Psoas muscle (tissue), 8 donors: ENCODE results near the gene VEPH1. TPM values are rescaled to one million over a fixed set of nuclear protein-coding genes. Genes with fewer than 3 reads are reported as not detected.

Experiments used
- ATAC-seq, 4 donors: fragments of 200-7000 bp; cut with Tn5 transposase; one replicate each; pipeline ENCODE4 v1.9.1; 2020; ENCODE audit warnings: moderate library complexity in 3 of 4, mild to moderate bottlenecking in 2 of 4
- DNase-seq, 2 donors: peaks; one replicate each; pipeline ENCODE4 v3.0.0-alpha.2; 2020
- H3K27ac ChIP-seq: fragments of 200-600 bp; one replicate; pipeline ENCODE4 v1.8.0; 2022
- H3K27me3 ChIP-seq, 3 donors: fragments of 200-600 bp in 1 of 3; one replicate each; pipeline versions ENCODE4 v1.6.1 to v1.8.0; 2013 to 2022; ENCODE audit warnings: low read length in 2 of 3, mild to moderate bottlenecking in 2 of 3, moderate library complexity in 1 of 3; ENCODE audit not compliant: insufficient read depth in 3 of 3
- H3K36me3 ChIP-seq, 2 donors: fragments of 200-600 bp in 1 of 2; one replicate each; pipeline versions ENCODE4 v1.6.1 to v1.8.0; 2013 to 2022; ENCODE audit warnings: low read depth in 1 of 2, mild to moderate bottlenecking in 1 of 2, moderate library complexity in 1 of 2; ENCODE audit not compliant: insufficient read depth in 1 of 2
- H3K4me1 ChIP-seq: fragments of 200-600 bp; one replicate; pipeline ENCODE4 v1.8.0; 2022
- H3K4me3 ChIP-seq: fragments of 200-600 bp; one replicate; pipeline ENCODE4 v1.8.0; 2022; ENCODE audit warnings: mild to moderate bottlenecking
- H3K9me3 ChIP-seq: fragments of 200-600 bp; one replicate; pipeline ENCODE4 v1.8.0; 2022
- WGBS, 3 donors: extraction: QIAGEN DNeasy Blood & Tissue Kit; methylation state at CpG; one replicate each; pipeline versions ENCODE4 v1.1.6 to v1.1.7; 2013; 5-methylcytosine and 5-hydroxymethylcytosine counted together
- intact Hi-C, 2 donors: fragments of 100-400 bp; cut with DNase I; formaldehyde crosslinking; loops; one replicate each; pipeline versions ENCODE4 v1.11.0 to v1.14.2; 2022
- polyA plus RNA-seq, 3 donors: library from polyadenylated mRNA; stranded (reverse); fragments of 200-250 nt; gene quantifications; one replicate each; pipeline ENCODE4 v1.2.3, GENCODE V29; 2013
- total RNA-seq, 4 donors: library from RNA; stranded (reverse); fragmentation: NEBNext Ultra II Directional in 2 of 4; extraction: Animal tissue kit (Norgen Biotek cat#: 25700) in 2 of 4; gene quantifications; one replicate each; pipeline versions ENCODE4 v1.2.1 to v1.2.4, GENCODE V29; 2021 to 2023
- TF ChIP-seq, protein P1 (sequence below): fragments of 200-600 bp; IDR thresholded peaks from one replicate; pipeline ENCODE4 v1.8.0; 2022; ENCODE audit warnings: antibody characterized with exemption
- donor health status: healthy with polysubstance abuse.
- donor health status: DM: no; HTN: no; CAD: no; lungs with moderate emphysema.
- donor health status: Bipolar disorder and iron deficiency.
- donor health status: healthy.
- donor health status: DM: yes; HTN: yes; CAD: no.
- donor health status: DM: no; HTN: no; CAD: no.
- donor health status: DM: no; HTN: no; CAD: no.
- donor health status: DM: yes; HTN: yes; CAD: no.

VEPH1 gene
- total and polyA plus RNA-seq, 7 donors: 0.14 to 0.34 (median 0.25) TPM; not detected in 2

DNA sequence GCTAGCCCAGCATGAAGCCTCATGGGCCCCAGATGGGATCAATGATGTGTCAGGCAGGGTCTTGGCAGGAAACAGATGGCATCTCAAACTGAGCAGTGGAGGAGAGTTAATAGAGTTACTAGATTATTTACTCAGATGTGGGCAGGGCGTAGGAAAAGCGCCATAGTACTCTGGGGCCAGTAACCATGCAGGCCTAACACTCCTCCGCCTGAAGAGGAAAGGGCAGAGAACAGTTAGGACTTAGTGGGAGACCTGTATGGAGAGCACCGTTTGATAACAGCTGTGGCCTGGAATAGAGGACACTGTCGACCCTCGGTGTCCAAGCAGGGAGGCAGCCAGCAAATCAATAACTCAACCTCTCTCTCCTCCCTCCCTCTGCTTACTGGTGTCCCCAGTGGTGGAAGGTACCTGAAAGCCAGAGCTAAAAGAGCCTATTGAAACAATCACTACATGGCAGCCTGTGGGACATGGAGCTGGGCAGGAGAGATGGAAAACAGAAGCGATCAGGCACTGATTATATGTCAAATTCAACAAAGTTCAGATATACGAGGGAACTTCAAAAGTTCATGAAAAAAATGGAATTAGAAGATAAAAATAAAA lies 231.8 kb downstream of the VEPH1 start:
- Histone ChIP-seq H3K9me3 (no peaks in the 10 kb centered on the region), H3K4me1 (no peaks in the 10 kb centered on the region), H3K4me3 (no peak overlapping the region), H3K27ac (no peak overlapping the region), H3K27me3 (no peaks in the 10 kb centered on the region), H3K36me3 (no peaks in the 10 kb centered on the region)
- WGBS, 3 donors: 83 to 90% (median 84%) methylated on average over 8 of the region's 8 CpGs
- intact Hi-C loops: loop anchor here in 1 of 2 donors (10.0 kb wide), 1 partner anchor 1357 kb away; no protein-coding TSS in a partner anchor
- TF ChIP-seq, protein P1, sequence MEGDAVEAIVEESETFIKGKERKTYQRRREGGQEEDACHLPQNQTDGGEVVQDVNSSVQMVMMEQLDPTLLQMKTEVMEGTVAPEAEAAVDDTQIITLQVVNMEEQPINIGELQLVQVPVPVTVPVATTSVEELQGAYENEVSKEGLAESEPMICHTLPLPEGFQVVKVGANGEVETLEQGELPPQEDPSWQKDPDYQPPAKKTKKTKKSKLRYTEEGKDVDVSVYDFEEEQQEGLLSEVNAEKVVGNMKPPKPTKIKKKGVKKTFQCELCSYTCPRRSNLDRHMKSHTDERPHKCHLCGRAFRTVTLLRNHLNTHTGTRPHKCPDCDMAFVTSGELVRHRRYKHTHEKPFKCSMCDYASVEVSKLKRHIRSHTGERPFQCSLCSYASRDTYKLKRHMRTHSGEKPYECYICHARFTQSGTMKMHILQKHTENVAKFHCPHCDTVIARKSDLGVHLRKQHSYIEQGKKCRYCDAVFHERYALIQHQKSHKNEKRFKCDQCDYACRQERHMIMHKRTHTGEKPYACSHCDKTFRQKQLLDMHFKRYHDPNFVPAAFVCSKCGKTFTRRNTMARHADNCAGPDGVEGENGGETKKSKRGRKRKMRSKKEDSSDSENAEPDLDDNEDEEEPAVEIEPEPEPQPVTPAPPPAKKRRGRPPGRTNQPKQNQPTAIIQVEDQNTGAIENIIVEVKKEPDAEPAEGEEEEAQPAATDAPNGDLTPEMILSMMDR: no peak
- DNase-seq (no peak), ATAC-seq (no peak)

DNA sequence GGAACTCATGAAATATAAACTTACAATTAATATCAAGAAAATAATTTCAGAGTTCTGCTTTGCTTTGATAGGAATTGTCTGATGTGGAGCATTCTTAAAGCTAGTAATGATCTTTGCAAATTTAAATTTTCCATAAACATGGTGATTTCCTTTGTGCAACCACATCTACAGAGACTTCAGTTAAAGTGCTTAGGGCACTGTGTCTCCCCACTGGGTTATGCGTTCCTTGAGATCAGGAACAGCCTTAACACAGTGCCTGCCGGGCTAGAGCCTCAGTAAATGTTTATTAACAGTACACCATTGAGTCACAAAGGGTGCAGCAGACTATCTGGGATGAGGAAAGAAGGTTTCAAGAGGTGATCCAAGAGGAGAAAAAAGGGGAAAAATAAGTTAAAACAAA lies 235.2 kb downstream of the VEPH1 start:
- no peak for ATAC-seq

DNA sequence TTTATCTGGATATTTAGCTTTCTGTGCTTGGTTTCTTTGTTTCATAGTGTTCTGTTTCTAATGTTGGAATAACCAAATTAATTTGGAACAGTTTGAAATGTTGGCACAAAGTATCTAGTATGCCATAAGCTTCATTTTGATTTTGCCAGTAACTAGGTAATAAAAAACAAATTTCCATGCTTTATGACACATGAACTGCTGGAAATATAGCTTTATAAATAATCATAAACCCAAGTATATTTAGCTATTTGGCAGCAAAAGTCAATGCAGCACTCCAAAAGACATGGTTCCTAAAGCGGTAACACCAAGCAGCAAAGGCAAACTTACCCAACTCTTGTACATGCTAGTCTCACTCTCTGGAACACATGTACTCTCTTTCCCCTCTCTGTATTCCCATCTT lies 237.3 kb downstream of the VEPH1 start:
- ATAC-seq (no peak), DNase-seq (no peak)
- WGBS, 3 donors: 84 to 96% (median 93%) methylated on average over 1 of the region's 1 CpG
- no peak overlapping the region for H3K27ac ChIP-seq
- TF ChIP-seq, protein P1: no peak
- no peaks in the 10 kb centered on the region for H3K27me3 ChIP-seq
- no peaks in the 10 kb centered on the region for H3K36me3 ChIP-seq
- H3K9me3 ChIP-seq: no peaks in the 10 kb centered on the region
- no peaks in the 10 kb centered on the region for H3K4me1 ChIP-seq
- no peak overlapping the region for H3K4me3 ChIP-seq
- intact Hi-C loops: no loop called here

More for the DNA sequence above, 235.2 kb downstream of the VEPH1 start:
- Histone ChIP-seq H3K4me1 (no peaks in the 10 kb centered on the region), H3K36me3 (no peaks in the 10 kb centered on the region), H3K27ac (no peak overlapping the region), H3K4me3 (no peak overlapping the region), H3K9me3 (no peaks in the 10 kb centered on the region), H3K27me3 (no peaks in the 10 kb centered on the region)
- no peak for DNase-seq
- intact Hi-C loops: no loop called here
- WGBS, 3 donors: 82 to 90% (median 88%) methylated on average over 2 of the region's 2 CpGs
- TF ChIP-seq, protein P1: no peak

DNA sequence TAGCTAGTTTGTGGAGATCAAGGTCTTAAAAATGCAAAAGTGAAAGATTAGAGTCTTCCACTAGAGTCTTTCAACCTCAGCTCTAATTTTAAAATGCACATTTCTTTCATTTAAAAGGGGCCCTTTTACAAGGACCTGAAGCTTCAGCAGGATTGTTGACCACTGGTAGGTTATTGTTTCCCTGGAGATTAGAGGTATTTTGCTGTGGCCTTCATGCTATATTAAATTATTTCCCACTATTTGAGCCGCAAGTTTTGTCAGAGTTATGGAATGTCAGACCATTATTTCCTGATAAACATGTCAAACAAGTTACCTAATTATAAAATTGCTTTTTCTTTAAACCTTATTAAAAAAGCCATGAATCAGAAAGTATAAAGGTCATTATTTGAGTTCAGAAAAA lies 240.2 kb downstream of the VEPH1 start:
- intact Hi-C loops: no loop called here
- no peak for ATAC-seq
- no peak for DNase-seq
- no peaks in the 10 kb centered on the region for H3K4me1 ChIP-seq
- H3K9me3 ChIP-seq: no peaks in the 10 kb centered on the region
- H3K27ac ChIP-seq: no peak overlapping the region
- H3K27me3 ChIP-seq: no peaks in the 10 kb centered on the region
- no peaks in the 10 kb centered on the region for H3K36me3 ChIP-seq
- H3K4me3 ChIP-seq: no peak overlapping the region
- 43 to 70% (median 58%) methylated on average over 1 of the region's 1 CpG for WGBS, 3 donors
- TF ChIP-seq, protein P1: no peak

- H3K27ac ChIP-seq: no peak overlapping the region
- H3K4me3 ChIP-seq: no peak overlapping the region
- DNase-seq (no peak), ATAC-seq (no peak)
- H3K9me3 ChIP-seq: no peaks in the 10 kb centered on the region
- 60 to 68% (median 61%) methylated on average over 6 of the region's 6 CpGs for WGBS, 3 donors
- no peaks in the 10 kb centered on the region for H3K4me1 ChIP-seq
- TF ChIP-seq, protein P1: no peak
- no peaks in the 10 kb centered on the region for H3K36me3 ChIP-seq
- intact Hi-C loops: no loop called here
- H3K27me3 ChIP-seq: no peaks in the 10 kb centered on the region
Measured at GRCh38 chr3:157261000-157261399, 242.2 kb downstream of the VEPH1 start.
